Peyer's patch (tissue), 4 donors: ENCODE measurements around the gene MAF.

Experiments used
- POLR2A ChIP-seq, 2 donors: fragments of 450-650 bp; IDR thresholded peaks; one replicate each; pipeline ENCODE4 v1.5.1; 2017; ENCODE audit warnings: antibody characterized with exemption in 2 of 2, mild to moderate bottlenecking in 2 of 2, moderate library complexity in 2 of 2
- TF ChIP-seq, protein P1 (sequence below), 6 experiments: fragments of 450-650 bp in 4 of 6; fragments of 200-600 bp in 2 of 6; sonication (generic) in 1 of 6; IDR thresholded peaks; one replicate each; pipeline ENCODE4 v1.5.1; 2017 to 2019; ENCODE audit warnings: antibody characterized with exemption in 6 of 6, mild to moderate bottlenecking in 3 of 6, moderate library complexity in 1 of 6

DNA sequence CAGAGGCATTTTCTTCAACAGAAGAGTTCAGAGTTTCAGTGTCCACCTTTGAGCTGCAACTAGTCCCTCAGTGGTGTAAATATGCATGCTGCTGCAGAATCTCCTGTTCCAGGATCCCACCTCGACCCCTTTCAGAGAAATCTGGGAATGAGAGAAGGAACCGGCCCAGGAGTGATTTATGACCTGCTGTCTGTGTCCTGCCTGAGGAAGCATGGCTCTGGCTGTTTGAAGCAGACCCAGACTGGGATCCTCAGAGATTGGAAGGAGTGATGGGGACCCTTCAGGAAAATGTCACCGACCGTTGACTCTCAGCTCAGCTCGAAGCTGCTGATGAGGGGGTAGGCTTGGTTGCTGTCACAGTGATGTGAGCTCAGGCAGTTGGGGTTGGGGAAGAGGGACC, 8.4 kb upstream of the MAF start:
- TF ChIP-seq, protein P1, sequence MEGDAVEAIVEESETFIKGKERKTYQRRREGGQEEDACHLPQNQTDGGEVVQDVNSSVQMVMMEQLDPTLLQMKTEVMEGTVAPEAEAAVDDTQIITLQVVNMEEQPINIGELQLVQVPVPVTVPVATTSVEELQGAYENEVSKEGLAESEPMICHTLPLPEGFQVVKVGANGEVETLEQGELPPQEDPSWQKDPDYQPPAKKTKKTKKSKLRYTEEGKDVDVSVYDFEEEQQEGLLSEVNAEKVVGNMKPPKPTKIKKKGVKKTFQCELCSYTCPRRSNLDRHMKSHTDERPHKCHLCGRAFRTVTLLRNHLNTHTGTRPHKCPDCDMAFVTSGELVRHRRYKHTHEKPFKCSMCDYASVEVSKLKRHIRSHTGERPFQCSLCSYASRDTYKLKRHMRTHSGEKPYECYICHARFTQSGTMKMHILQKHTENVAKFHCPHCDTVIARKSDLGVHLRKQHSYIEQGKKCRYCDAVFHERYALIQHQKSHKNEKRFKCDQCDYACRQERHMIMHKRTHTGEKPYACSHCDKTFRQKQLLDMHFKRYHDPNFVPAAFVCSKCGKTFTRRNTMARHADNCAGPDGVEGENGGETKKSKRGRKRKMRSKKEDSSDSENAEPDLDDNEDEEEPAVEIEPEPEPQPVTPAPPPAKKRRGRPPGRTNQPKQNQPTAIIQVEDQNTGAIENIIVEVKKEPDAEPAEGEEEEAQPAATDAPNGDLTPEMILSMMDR (IDR thresholded peaks at IDR 0.05): no peak
- TF ChIP-seq POLR2A (IDR thresholded peaks at IDR 0.05): no peak
